Measurements from ENCODE around the gene FHAD1.

The FHAD1 gene

GRCh38 chr1:15262003-15262377 lies 15.0 kb downstream of the FHAD1 start:
- no peak for DNase-seq (ENCODE audit: low read depth)
- TF ChIP-seq CTCF (IDR thresholded peaks at IDR 0.05; ENCODE audit: low read length, missing control alignments), result no peak
- H3K4me3 ChIP-seq (replicated peaks; ENCODE audit: low read depth, low read length), result no peak overlapping the region

GRCh38 chr1:15262706-15263105 lies 15.7 kb downstream of the FHAD1 start:
- H3K4me3 ChIP-seq (replicated peaks; ENCODE audit: low read depth, low read length), result no peak overlapping the region
- no peak for DNase-seq (ENCODE audit: low read depth)
- TF ChIP-seq CTCF (IDR thresholded peaks at IDR 0.05; ENCODE audit: low read length, missing control alignments), result no peak

DNA sequence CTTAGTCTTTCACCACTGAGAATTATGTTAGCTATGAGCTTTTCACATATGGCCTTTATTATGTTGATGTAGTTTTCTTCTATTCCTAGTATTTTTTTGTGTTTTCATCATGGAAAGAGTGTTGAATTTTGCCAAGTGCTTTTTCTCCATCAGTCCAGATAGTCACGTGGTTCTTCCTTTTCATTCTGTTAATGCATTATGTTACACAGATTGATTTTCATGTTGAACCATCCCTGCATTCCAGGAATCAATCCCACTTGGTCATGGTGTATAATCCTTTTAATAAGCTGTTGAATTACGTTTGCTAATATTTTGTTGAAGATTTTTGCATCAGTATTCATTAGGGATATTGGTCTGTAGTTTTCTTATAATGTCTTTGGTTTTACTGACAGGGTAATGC lies 17.7 kb downstream of the FHAD1 start:
- DNase-seq (ENCODE audit: low read depth), result no peak
- H3K4me3 ChIP-seq (replicated peaks; ENCODE audit: low read depth, low read length), result no peak overlapping the region
- TF ChIP-seq CTCF (IDR thresholded peaks at IDR 0.05; ENCODE audit: low read length, missing control alignments), result no peak

DNA sequence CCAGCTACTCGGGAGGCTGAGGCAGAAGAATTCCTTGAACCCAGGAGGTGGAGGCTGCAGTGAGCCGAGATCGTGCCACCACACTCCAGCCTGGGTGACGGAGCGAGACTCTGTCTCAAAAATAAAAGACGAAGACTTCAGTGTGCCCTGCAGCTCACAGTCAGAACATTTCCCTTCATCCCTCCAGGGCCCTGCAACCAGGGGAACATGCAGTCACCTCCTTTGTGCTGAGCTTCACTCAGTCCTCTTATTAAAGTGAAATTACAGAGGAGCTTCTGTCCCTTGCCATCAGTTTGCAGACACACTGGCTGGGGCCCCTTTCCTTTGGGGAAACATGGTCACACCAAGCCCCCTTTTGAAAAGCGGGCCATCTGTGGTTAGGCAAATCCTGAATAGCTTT lies 24.2 kb downstream of the FHAD1 start:
- no peak for DNase-seq (ENCODE audit: low read depth)
- H3K4me3 ChIP-seq (replicated peaks; ENCODE audit: low read depth, low read length), result no peak overlapping the region
- TF ChIP-seq CTCF (IDR thresholded peaks at IDR 0.05; ENCODE audit: low read length, missing control alignments), result no peak

DNA sequence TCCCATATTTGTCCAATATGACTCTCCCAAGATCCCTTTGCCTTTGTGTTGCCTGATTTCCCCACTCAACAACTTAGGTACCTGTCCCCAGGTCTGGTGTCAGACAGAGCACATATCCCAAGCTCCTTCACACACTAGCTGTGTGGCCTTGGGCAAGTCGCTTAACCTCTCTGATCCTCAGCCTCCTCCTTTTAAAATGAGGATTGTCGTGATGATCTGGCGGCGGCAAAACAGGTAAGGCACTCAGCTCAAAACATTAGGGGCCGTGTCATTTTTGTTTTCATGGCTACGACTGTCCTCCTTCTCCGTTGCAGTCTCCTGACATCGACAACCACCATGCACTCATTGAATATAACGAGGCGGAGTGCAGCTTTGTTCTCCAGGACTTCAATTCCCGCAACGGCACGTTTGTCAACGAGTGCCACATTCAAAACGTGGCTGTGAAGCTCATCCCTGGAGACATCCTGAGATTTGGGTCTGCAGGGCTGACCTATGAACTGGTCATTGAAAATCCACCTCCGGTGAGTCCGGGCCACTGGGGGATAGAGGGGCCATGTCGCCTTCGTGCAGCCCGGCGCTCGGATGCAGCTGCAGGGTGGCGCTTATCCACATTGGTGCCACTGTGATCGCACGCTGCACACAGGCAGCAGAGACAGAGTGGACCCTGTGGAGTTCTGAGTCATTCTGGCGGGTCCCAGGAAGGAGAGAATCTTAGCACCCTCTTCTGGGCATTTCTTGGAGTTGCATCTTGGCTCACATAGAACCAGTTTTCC lies 25.2 kb downstream of the FHAD1 start:
- peak; percentile 81 for DNase-seq (ENCODE audit: low read depth)
- TF ChIP-seq CTCF (IDR thresholded peaks at IDR 0.05; ENCODE audit: low read length, missing control alignments), result peak; percentile 81
- H3K4me3 ChIP-seq (replicated peaks; ENCODE audit: low read depth, low read length), result no peak overlapping the region

DNA sequence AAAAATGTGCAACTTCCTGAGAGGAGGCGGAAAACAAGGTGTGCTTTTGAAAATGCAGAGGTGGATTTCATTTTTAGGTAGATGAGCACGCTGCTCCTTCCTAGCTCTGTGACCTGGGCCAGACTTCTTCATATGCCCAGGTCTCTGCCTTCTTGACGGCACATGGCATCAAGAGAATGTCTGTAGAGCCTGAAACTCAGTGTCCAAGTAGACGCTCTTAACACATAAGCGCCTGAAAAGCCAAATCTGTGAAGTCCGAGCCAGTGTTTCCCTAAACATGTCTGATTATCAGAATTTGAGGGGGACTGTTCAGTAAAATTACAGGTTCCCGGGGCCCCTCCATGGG lies 25.7 kb downstream of the FHAD1 start:
- no peak for DNase-seq (ENCODE audit: low read depth)
- TF ChIP-seq CTCF (IDR thresholded peaks at IDR 0.05; ENCODE audit: low read length, missing control alignments), result no peak
- no peak overlapping the region for H3K4me3 ChIP-seq (replicated peaks; ENCODE audit: low read depth, low read length)

- no peak for TF ChIP-seq CTCF (IDR thresholded peaks at IDR 0.05; ENCODE audit: low read length, missing control alignments)
- no peak overlapping the region for H3K4me3 ChIP-seq (replicated peaks; ENCODE audit: low read depth, low read length)
- no peak for DNase-seq (ENCODE audit: low read depth)
These were observed 26.3 kb downstream of the FHAD1 start for GRCh38 chr1:15273274-15273673.
